Large intestine (tissue), 3 donors: Measurements from ENCODE around the gene TUBD1. TPM values are rescaled to one million over a fixed set of nuclear protein-coding genes. Genes with fewer than 3 reads are reported as not detected.
"Not testable (repeated sequence)": the region's sequence is repeated elsewhere in the genome, so short reads cannot be mapped to it uniquely, and the experiment has no call there.

Experiments
- DNase-seq, 2 donors: peaks; one replicate each; pipeline versions ENCODE4 v3.0.0 to v3.0.0-alpha.2; 2013
- H3K27ac ChIP-seq: one replicate; pipeline ENCODE4 v1.5.1; 2013; ENCODE audit warnings: low read length
- H3K27me3 ChIP-seq: 2 replicates; pipeline ENCODE4 v1.6.1; 2013; ENCODE audit warnings: low read length; ENCODE audit not compliant: control insufficient read depth, insufficient read depth
- H3K36me3 ChIP-seq: 2 replicates; pipeline ENCODE4 v1.6.1; 2013; ENCODE audit warnings: low read length; ENCODE audit not compliant: control insufficient read depth, insufficient read depth
- H3K4me1 ChIP-seq: one replicate; pipeline ENCODE4 v1.6.1; 2013; ENCODE audit warnings: low read length; ENCODE audit not compliant: control insufficient read depth, insufficient read depth
- H3K4me3 ChIP-seq: one replicate; pipeline ENCODE4 v1.5.1; 2013; ENCODE audit warnings: low read length
- H3K9me3 ChIP-seq: one replicate; pipeline ENCODE4 v1.6.1; 2013; ENCODE audit warnings: mild to moderate bottlenecking, low read depth, low read length, moderate library complexity; ENCODE audit not compliant: control insufficient read depth
- WGBS: methylation state at CpG from one replicate; pipeline ENCODE4 v1.1.5; 2013; ENCODE audit warnings: low lambda C conversion rate; ENCODE audit not compliant: insufficient coverage; 5-methylcytosine and 5-hydroxymethylcytosine counted together
- polyA plus RNA-seq: library from polyadenylated mRNA; unstranded; fragments of 120-200 nt; gene quantifications from one replicate; pipeline ENCODE4 v1.2.1, GENCODE V29; 2013

Gene TUBD1
- polyA plus RNA-seq, 1 donor, result 11.3 TPM

DNA sequence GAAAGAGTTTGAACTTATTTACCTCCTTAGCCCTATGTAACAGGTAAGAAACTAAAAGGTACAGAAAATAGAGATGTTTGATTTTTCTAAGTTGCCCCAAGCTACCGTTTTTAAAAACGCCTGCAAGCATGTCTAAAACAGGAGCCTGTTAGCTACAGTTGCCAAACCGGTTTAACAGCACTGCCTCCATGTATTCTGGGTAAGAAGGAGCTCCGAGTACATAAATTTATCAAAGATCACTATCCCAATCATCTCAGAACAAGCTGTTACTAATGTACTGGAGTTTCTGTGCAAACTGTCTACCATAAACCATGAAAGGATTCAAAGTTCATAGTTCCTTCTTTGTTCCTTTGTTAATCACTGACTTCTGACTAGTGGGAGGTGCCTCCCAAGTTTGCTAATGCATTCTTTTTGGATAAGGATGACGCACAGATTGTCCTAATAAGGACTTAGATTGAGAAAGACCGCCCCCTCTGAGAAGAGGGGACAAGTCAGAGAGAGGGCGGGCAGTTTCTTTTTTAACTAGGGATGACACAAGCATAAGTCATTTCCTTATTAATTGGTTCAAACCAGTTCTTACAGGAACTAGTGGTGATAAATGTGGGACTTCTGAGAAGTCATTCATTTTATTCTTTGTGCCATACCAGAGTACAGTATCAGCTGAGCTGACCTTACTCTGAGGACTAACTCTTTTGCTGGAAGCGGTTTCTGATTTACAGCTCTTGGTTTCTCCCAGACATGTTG is 55.3 kb downstream of the TUBD1 start:
- Histone ChIP-seq H3K4me1 (peaks cover 23% of the 10 kb centered on the region), H3K27me3 (no peaks in the 10 kb centered on the region), H3K36me3 (peaks cover 5% of the 10 kb centered on the region), H3K4me3 (peak overlapping the region; percentile 72), H3K27ac (peak overlapping the region; percentile 98), H3K9me3 (no peaks in the 10 kb centered on the region)
- WGBS, result 11% methylated on average over 3 of the region's 8 CpGs
- peak; percentile 98 to 100 for DNase-seq

DNA sequence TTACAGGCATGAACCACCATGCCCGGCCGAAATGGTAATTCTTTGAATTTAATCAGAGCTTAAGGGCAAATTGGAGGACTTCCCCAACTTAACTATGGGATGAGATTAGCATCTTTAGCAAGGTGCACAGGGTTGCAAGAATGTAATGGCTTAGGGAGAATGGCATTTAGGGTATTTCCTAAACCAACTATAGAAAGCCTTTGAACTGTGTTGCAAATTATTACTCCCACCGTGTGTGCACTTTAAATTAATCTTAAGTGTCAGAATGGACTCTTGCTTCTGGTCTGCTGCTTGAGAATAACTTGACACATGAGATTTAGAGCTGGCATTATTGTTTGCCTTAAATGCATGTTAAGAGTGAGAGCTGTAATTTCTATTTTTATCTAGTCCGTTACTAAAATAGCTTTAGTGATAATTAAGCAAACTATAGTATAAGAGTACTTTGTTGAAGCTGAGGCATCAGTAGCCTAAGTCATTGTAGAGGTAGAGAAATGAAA is 59.8 kb downstream of the TUBD1 start:
- peaks cover 52% of the 10 kb centered on the region for H3K4me1 ChIP-seq

DNA sequence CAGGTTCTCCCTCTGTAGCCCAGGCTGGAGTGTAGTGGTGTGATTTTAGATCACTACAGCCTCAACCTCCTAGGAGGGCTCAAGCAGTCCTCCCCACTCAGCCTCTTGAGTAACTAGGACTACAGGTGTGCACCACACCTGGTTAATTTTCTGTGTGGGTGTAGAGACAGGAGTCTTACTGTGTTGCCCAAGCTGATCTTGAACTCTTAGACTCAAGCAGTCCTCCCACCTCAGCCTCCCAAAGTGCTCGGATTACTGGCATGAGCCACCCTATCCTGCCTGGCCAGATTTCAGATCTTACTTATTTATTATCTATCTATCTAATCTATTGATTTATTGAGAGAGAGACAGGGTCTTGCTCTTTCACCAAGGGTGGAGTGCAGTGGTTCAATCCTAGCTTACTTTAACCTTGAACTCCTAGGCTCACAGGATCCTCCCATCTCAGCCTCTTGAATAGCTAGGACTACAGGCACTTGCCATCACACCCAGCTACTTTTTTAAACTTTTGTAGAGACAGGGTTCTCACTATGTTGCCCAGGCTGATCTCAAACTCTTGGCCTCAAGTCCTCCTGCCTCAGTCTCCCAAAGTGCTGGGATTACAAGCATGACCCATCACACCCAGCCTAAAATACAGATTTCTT is 61.8 kb downstream of the TUBD1 start:
- Histone ChIP-seq H3K27me3 (no peaks in the 10 kb centered on the region), H3K4me1 (peaks cover 45% of the 10 kb centered on the region), H3K4me3 (no peak overlapping the region), H3K36me3 (no peaks in the 10 kb centered on the region), H3K9me3 (no peaks in the 10 kb centered on the region), H3K27ac (peak overlapping the region; percentile 96)
- DNase-seq, result no peak
- WGBS, result no CpG with 5 or more reads among the region's 1 CpG

More for the DNA sequence above, 59.8 kb downstream of the TUBD1 start:
- Histone ChIP-seq H3K36me3 (no peaks in the 10 kb centered on the region), H3K27ac (peak overlapping the region; percentile 5), H3K9me3 (no peaks in the 10 kb centered on the region), H3K4me3 (no peak overlapping the region), H3K27me3 (no peaks in the 10 kb centered on the region)
- no peak for DNase-seq
- 50% methylated on average over 1 of the region's 4 CpGs for WGBS

DNA sequence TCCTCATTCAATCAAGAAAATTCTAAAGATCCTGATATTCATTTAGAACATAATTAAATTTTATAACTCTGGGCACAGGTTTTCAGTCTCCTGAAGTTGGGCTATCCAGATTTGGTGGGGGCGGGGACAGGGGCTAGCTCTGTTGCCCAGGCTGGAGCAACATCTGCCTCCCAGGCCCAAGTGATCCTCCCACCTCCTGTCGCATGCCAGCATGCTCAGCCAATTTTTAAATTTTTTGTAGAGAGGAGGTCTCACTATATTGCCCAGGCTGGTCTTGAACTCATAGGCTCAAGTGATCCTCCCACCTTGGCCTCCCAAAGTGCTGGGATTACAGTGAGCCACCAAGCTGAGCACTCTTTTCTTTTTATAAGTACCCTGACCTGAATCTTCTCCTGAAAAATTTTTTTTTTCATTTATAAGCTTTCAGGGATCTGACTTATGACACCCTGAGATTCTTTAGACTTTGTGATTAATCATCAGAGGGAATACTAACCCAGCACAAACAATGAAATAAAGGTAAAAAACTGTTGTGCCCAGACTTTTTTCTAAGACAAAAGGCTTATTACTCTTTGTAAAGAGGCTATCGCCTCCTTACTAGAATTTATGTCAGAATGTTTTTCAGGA is 62.6 kb downstream of the TUBD1 start:
- peaks cover 42% of the 10 kb centered on the region for H3K4me1 ChIP-seq
- no peaks in the 10 kb centered on the region for H3K27me3 ChIP-seq
- H3K36me3 ChIP-seq, result no peaks in the 10 kb centered on the region
- DNase-seq, result no peak
- no CpG with 5 or more reads among the region's 3 CpGs for WGBS
- H3K4me3 ChIP-seq, result no peak overlapping the region
- peak overlapping the region; percentile 96 for H3K27ac ChIP-seq
- no peaks in the 10 kb centered on the region for H3K9me3 ChIP-seq

DNA sequence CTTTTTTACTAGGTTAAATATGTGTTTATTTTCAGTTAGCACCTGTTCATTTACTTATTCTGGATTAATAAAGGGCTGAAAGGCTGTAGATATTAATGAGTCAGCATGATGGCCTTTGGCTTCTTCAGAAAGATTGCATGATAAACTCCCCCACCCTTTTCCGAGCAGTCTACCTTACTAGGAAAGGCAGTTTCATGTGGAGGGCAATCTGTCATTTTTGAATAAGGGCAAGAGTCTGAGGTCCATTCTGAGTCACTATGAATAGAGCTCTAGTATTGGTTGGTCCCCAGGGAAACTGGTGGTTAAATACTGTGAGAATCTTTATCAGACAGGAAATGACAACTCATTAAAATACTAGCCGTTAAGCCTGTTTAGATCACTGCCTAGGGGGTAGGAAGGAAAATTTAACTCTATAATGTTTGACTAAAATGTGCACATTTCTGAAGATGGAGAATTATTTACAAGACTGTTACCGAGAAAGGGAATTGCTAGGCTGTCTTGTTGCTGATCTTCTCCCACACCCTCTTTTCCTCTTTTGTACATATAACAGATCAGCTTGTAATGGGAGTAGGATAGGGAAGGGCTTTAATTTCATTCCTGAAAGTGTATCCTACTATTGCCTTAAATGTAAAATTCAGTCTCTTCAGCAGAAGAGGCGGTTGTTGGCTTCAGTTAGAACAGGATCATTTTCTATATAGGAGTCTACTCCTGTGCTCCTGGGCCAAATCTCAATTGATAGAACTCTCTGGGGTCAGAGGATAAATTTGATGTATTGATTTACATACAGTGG is 63.3 kb downstream of the TUBD1 start:
- H3K4me3 ChIP-seq, result peak overlapping the region; percentile 8
- 0% methylated on average over 1 of the region's 4 CpGs for whole genome bisulfite sequencing

DNA sequence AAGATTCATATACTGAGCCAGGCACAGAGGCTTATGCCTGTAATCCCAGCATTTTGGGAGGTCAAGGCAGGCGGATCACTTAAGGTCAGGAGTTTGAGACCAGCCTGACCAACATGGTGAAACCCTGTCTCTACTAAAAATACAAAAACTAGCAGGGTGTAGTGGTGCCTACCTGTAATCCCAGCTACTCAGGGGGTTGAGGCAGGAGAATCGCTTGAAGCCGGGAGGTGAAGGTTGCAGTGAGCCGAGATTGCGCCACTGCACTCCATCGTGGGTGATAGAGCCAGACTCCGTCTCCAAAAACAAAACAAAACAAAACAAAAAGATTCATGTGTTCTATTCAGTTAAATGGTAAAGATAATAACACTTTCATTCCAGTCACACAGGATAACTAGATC is 63.9 kb downstream of the TUBD1 start:
- peak overlapping the region; percentile 96 for H3K27ac ChIP-seq
- not testable (repeated sequence) for H3K27me3 ChIP-seq, DNase-seq, H3K36me3 ChIP-seq, H3K9me3 ChIP-seq
- H3K4me3 ChIP-seq, result peak overlapping the region; percentile 8
- no CpG with 5 or more reads among the region's 7 CpGs for WGBS
- H3K4me1 ChIP-seq, result peaks cover 42% of the 10 kb centered on the region

More for the DNA sequence above, 63.3 kb downstream of the TUBD1 start:
- no peaks in the 10 kb centered on the region for H3K27me3 ChIP-seq
- H3K36me3 ChIP-seq, result no peaks in the 10 kb centered on the region
- peak overlapping the region; percentile 96 for H3K27ac ChIP-seq
- peak; percentile 94 to 99 for DNase-seq
- H3K9me3 ChIP-seq, result no peaks in the 10 kb centered on the region
- H3K4me1 ChIP-seq, result peaks cover 42% of the 10 kb centered on the region

DNA sequence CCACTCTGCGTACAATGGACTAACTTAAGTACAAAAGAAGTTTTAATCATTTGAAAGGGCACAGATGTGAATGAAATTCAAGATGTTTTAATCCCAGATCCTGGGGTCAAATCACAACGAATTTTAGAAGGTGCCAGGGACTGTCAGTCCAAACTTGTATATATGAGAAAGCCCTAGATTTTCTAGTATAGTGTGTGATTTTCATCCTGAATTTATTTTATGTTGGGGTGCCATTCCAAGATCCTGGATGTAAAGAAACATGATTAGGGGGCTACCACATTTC is 64.3 kb downstream of the TUBD1 start:
- H3K4me1 ChIP-seq, result peaks cover 39% of the 10 kb centered on the region

DNA sequence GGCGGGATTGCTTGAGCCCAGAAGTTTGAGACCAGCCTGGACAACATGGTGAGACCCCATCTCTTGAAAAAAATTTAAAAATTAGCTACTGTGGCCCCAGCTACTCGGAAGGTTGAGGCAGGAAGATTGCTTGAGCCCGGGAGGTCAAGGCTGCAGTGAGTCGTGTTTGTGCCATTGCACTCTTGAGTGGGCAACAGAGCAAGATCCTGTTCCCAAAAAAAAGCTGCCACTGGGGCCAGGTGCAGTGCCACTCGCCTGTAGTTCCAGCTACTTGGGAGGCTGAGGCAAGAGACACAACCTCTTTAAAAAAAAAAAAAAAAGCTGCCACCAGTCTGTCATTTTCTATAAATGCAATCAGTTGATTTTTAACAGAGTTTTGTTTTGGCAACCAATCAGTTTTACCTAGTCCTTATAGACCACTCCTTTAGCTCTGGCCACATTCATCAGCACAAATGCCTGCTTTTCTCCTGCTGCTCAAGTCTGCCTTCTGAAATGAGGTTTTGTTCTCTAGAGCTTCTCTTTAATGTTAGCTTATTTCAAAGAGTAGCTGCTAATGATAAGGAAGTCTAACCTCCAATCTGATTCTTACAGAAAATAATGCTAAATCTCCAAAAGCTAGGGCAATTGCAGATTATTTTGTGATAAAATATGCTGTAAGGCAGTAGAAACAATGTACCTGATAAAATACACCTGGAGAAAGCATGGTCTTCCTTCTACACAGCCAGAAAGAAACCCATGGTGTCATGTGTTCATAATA is 64.8 kb downstream of the TUBD1 start:
- no peaks in the 10 kb centered on the region for H3K27me3 ChIP-seq
- no peak overlapping the region for H3K4me3 ChIP-seq
- peak in 1 of 2 donors; percentile 64 for DNase-seq
- H3K4me1 ChIP-seq, result peaks cover 35% of the 10 kb centered on the region
- H3K9me3 ChIP-seq, result no peaks in the 10 kb centered on the region
- H3K27ac ChIP-seq, result peak overlapping the region; percentile 96
- WGBS, result no CpG with 5 or more reads among the region's 5 CpGs
- H3K36me3 ChIP-seq, result peaks cover 3% of the 10 kb centered on the region

More for the DNA sequence above, 64.3 kb downstream of the TUBD1 start:
- no CpG with 5 or more reads among the region's 2 CpGs for WGBS
- Histone ChIP-seq H3K27ac (peak overlapping the region; percentile 96), H3K4me3 (no peak overlapping the region), H3K9me3 (no peaks in the 10 kb centered on the region), H3K36me3 (no peaks in the 10 kb centered on the region), H3K27me3 (no peaks in the 10 kb centered on the region)
- DNase-seq, result no peak

DNA sequence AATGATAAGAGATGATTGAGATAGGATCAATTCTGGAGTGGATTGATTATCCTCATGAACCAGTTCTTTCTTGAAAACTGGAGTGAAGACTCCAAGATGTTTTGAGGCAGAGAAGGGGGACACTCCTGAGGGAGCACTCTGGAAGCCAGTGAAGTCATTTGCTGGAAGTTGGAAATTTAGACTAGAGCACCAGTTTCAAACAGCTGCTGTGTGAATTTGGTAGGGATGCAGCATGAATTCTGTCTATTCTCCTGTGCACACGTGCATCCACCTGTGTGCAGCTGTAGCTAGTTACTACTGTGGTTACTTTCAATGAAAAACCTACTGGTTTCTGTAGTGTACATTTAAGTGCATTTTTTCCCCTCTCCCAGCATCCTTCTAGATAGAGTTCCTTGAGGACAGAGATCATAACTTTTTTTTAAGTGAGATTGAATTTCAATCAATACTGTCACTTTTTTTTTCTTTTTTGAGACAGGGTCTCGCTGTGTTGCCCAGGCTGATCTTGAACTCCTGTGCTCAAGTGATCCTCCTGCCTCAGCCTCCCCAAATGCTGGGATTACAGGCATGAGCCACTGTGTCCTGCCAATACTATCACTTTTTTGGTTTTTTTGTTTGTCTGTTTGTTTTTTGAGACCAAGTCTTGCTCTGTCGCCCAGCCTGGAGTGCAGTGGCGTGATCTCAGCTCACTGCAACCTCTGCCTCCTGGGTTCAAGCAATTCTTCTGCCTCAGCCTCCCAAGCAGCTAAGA is 65.9 kb downstream of the TUBD1 start:
- no CpG with 5 or more reads among the region's 4 CpGs for WGBS
- Histone ChIP-seq H3K36me3 (peaks cover 5% of the 10 kb centered on the region), H3K9me3 (no peaks in the 10 kb centered on the region), H3K27me3 (no peaks in the 10 kb centered on the region), H3K27ac (peak overlapping the region; percentile 96), H3K4me3 (no peak overlapping the region), H3K4me1 (peaks cover 34% of the 10 kb centered on the region)
- DNase-seq, result no peak
